Kidney (tissue), 14 donors: Measurements from ENCODE around the gene CCDC85C. TPM values are rescaled to one million over a fixed set of nuclear protein-coding genes. Genes with fewer than 3 reads are reported as not detected.

Experiments used
- DNase-seq, 5 donors: peaks; one replicate each; pipeline ENCODE4 v3.0.0-alpha.2; 2013 to 2020
- FAIRE-seq: peaks from 2 replicates; lab custom pipeline; 2012; peaks lifted over from hg19 to GRCh38; lab: Jason Lieb, UNC
- H3K27ac ChIP-seq, 2 donors: one replicate each; pipeline ENCODE4 v1.7.0; 2013; ENCODE audit warnings: low read depth in 2 of 2, low read length in 2 of 2, inconsistent platforms in 1 of 2
- H3K27me3 ChIP-seq: one replicate; pipeline ENCODE4 v1.7.1; 2013; ENCODE audit warnings: low read length, inconsistent platforms; ENCODE audit not compliant: control insufficient read depth, insufficient read depth
- H3K36me3 ChIP-seq, 3 donors: one replicate each; pipeline versions ENCODE4 v1.7.0 to v1.7.1; 2013; ENCODE audit warnings: low read length in 3 of 3, control low read depth in 1 of 3, inconsistent platforms in 1 of 3; ENCODE audit not compliant: insufficient read depth in 3 of 3, control insufficient read depth in 2 of 3
- H3K4me1 ChIP-seq, 3 donors: one replicate each; pipeline versions ENCODE4 v1.7.0 to v1.7.1; 2013; ENCODE audit warnings: low read length in 3 of 3, inconsistent platforms in 1 of 3, low read depth in 1 of 3; ENCODE audit not compliant: control insufficient read depth in 2 of 3, insufficient read depth in 2 of 3
- H3K4me3 ChIP-seq, 3 donors: one replicate each; pipeline versions ENCODE4 v1.7.0 to v1.8.1; 2013; ENCODE audit warnings: low read length in 3 of 3, control low read depth in 1 of 3, inconsistent platforms in 1 of 3
- H3K9ac ChIP-seq, 3 donors: one replicate each; pipeline versions ENCODE4 v1.7.0 to v1.7.1; 2013; ENCODE audit warnings: low read length in 3 of 3, control low read depth in 1 of 3, inconsistent platforms in 1 of 3
- H3K9me3 ChIP-seq, 3 donors: one replicate each; pipeline versions ENCODE4 v1.7.0 to v1.7.1; 2013; ENCODE audit warnings: low read length in 3 of 3, control low read depth in 1 of 3, inconsistent platforms in 1 of 3; ENCODE audit not compliant: control insufficient read depth in 2 of 3, insufficient read depth in 1 of 3
- CTCF ChIP-seq: IDR thresholded peaks from 3 replicates; pipeline ENCODE4 v1.5.1; 2012; ENCODE audit warnings: mild to moderate bottlenecking, moderate library complexity, borderline replicate concordance; ENCODE audit not compliant: insufficient read depth; ENCODE audit errors: extremely low read depth
- intact Hi-C: fragments of 100-400 bp; cut with DNase I; formaldehyde crosslinking; loops from one replicate; pipeline ENCODE4 v1.11.1; 2022
- polyA plus RNA-seq: library from polyadenylated mRNA; stranded (reverse); fragments of 350-450 nt; fragmentation: Illumina TruSeq; extraction: RNeasy Lipid Tissue Mini Kit (QIAGEN cat#74804); gene quantifications from one replicate; pipeline ENCODE4 v1.2.3, GENCODE V29; 2014; ENCODE audit warnings: low read depth, low replicate concordance; ENCODE audit not compliant: insufficient read depth
- total RNA-seq: library from RNA; stranded (reverse); fragmentation: NEBNext Ultra II Directional; extraction: Animal tissue kit (Norgen Biotek cat#: 25700); gene quantifications from one replicate; pipeline ENCODE4 v1.2.1, GENCODE V29; 2021
- donor health status: control.
- donor health status: control.
- donor health status: control.
- donor health status: control.
- donor health status: control.
- donor health status: DM: yes; HTN: yes; CAD: no.
- donor health status: Normal renal cell carcinoma (clear cell type).

The CCDC85C gene
- total and polyA plus RNA-seq, 2 donors from 2014 or later: 14.7 to 21.4 TPM

- no peak for DNase-seq
- Histone ChIP-seq H3K27me3 (no peaks in the 10 kb centered on the region), H3K36me3 (no peaks in the 10 kb centered on the region), H3K27ac (peak overlapping the region; percentile 23 to 87), H3K4me3 (no peak overlapping the region), H3K9ac (no peak overlapping the region), H3K9me3 (no peaks in the 10 kb centered on the region), H3K4me1 (peaks cover 2 to 74% (median 59%) of the 10 kb centered on the region in 3 donors)
- intact Hi-C loops: no loop called here
- FAIRE-seq: no peak
- TF ChIP-seq CTCF: no peak
Observed at GRCh38 chr14:99576304-99576703, 27.7 kb downstream of the CCDC85C start.

DNA sequence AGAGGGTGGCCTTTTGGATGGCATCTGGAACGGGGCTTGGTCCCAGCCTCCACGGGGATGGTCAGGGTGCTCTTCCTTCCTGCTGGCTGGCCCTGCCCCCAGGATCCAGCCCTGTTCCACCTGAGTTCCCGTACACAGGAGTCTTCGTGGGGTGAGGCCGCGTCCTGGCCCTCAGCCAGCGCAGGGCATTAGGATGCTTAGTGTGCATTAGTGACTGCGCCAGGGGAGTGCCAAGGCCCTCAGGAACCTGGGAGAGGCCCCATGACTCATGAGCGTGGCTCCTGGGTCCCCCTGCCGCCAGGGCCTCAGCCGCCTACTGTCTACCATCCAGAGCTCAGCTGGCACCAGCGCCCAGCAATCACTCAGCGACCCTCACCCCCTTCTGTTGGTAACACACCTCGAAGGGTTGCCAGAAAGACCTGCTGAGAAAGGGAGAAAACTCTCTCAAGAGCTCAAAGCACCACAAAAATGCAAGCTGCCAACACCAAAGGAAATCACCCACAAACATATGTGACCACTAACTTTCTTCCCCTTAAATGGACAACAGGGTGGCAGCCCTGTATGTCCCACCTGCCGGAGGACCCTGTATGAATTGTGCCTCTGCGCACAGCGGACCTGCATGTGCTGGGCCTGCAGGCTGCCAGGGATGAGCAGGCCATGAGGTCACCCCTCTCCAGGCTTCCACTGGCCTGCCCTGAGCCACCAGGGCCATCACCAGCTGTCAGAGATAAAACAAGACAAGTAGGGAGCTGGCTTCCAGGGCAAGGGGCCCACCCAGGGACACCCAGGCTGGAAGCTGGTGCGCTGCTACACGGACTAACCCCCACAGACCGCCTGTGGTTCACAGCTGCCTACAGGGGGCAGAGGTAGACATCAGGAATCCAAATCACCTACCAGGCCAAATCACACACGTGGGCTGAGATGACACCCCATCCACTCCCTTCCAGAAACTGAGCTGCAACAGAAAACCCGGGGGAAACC lies 28.7 kb downstream of the CCDC85C start:
- Histone ChIP-seq H3K27me3 (no peaks in the 10 kb centered on the region), H3K27ac (peak overlapping the region; percentile 87 to 89), H3K9me3 (no peaks in the 10 kb centered on the region), H3K4me3 (no peak overlapping the region), H3K36me3 (no peaks in the 10 kb centered on the region), H3K4me1 (peaks cover 2 to 83% (median 59%) of the 10 kb centered on the region in 3 donors), H3K9ac (peak overlapping the region in 1 of 3 donors; percentile 60)
- no peak for TF ChIP-seq CTCF
- intact Hi-C loops: no loop called here
- FAIRE-seq (no peak), DNase-seq (peak in 3 of 5 donors; percentile 41 to 96 (median 66))

GRCh38 chr14:99574099-99574880 lies 29.7 kb downstream of the CCDC85C start:
- intact Hi-C loops: no loop called here
- H3K4me3 ChIP-seq: no peak overlapping the region
- DNase-seq (peak; percentile 82 to 91 (median 86)), FAIRE-seq (no peak)
- peaks cover 2 to 86% (median 55%) of the 10 kb centered on the region in 3 donors for H3K4me1 ChIP-seq
- H3K27ac ChIP-seq: peak overlapping the region; percentile 87 to 89
- no peak for TF ChIP-seq CTCF
- H3K36me3 ChIP-seq: no peaks in the 10 kb centered on the region
- no peaks in the 10 kb centered on the region for H3K9me3 ChIP-seq
- H3K27me3 ChIP-seq: no peaks in the 10 kb centered on the region
- peak overlapping the region in 1 of 3 donors; percentile 60 for H3K9ac ChIP-seq
